Amniotic stem cell (primary cell): Measurements from ENCODE around the gene ADCY2.

Experiments
- DNase-seq: peaks from one replicate; lab custom pipeline; 2025; lab: John Stamatoyannopoulos, UW

ADCY2 gene

DNA sequence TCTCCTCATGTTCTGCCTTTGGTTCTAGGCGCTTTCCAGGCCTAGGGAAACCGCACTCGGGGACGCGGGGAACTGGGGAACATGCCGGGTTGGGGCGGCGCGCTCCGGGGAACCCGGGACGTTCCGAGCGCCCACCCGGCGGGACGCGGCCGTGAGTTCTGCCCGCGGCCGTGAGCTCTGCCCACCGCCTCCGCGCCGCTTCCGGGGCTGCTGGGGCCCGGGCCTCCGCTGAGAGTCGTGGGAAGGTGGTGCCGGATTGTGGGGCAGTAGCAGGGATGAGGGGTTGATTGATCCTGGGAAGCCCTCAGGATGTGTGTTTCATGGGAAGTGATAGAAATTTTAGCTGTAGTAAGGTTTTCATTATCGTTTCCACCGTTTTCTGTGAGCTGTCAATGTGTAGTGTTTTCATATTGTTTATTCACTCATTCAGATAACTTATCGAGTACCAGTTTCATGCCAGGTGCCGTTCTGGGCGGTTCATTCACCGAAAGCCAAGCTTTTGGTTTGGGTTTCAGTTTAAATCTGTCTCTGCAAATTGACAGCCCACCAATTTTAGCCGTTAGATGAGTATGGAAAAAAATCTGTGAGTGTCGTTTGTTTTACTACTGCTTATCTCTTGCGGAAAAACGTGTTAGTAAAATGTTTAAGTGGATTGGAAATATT lies 473.7 kb downstream of the ADCY2 start:
- DNase-seq: no peak

DNA sequence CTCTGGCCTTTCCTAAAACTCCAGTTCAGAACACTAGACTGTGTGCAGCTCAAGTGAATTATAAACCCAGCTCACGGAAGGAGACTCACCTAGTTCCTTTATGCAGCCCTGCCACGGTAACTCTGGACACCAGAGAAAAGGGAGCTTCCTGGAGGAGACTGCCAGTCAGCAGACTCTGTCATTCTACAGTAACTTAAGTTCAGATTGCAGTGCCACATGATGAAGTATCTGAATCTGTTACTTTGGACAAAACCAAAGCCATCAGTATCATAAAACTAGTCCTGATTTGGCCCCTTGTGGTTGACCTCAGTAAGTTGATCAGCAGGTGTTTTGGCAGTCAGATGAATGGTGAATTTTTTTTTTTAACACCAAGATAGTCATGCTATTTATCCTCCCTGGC lies 475.7 kb downstream of the ADCY2 start:
- DNase-seq: no peak

DNA sequence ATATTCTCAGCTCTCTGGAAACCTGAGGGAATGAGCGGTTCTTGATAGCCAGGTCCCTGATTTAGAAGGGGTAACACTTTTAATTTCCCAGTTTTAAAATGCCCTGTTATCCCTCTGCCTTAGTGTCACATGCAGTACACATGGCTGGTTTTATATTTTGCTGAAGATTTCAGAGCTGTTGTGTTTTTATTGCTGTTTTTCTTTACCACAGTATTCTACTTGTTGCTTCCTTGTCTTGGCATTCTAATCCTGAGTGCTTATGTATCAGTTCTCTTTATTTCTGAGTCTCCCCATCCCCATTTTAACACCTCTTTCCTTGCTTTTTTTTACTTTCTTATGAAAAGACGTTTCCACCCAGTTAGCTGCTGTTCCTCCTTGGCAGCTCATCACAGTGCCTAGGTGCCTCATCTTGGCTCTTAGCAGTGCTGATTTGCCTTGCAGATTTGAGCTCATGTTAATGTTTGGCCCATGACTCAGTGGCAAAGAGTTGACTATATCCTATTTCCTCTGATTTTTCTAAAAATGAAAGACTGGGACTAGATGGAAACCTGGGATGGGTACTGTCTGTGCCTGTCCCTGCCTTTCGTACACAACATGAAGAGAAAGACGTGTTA lies 476.7 kb downstream of the ADCY2 start:
- DNase-seq: no peak

DNA sequence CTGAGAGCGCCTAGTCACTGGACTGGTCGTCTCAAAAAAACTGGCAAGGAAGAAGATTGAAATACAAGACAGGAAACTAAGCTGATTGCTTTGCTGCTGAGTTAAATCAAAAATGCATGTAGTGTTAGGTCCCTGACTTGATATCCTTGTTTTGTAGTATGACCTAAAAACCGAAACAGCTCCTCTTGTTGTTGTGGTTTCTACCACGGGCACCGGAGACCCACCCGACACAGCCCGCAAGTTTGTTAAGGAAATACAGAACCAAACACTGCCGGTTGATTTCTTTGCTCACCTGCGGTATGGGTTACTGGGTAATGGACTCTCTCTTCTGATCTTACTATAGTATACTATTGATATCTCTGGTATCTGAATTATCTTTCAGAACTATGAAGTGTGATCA lies 477.3 kb downstream of the ADCY2 start:
- DNase-seq: no peak

DNA sequence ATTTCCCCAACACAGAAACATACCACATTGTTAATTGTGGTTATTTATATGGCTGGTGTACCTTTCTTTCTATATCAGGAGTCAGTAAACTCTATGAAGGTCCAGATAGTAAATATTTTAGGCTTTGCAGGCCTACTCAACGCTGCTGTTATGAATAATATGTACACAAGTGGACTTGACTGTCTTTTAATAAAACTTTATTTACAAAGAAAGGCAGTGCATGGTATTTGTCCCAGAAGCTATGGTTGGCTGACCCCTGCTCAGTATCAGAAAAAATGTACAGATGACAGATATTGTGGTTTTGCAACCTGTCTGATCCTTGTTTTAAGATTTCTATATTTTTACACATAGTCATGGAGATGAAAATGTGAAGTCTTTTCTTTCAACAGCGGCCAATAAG lies 478.7 kb downstream of the ADCY2 start:
- no peak for DNase-seq

DNA sequence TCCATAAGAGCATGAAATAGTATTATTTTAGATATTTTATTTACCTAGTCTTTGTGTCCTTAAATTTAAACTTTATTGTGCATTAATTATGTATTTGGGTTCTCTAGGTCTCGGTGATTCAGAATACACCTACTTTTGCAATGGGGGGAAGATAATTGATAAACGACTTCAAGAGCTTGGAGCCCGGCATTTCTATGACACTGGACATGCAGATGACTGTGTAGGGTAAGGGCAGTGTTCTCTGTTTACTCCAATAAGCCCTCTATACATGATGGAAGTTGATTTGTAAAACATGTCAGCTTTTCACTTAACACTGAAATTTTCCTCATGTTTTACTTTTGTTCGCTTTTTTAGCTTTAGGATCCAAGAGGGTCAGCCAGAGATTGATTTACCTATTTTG lies 479.2 kb downstream of the ADCY2 start:
- DNase-seq: no peak

DNA sequence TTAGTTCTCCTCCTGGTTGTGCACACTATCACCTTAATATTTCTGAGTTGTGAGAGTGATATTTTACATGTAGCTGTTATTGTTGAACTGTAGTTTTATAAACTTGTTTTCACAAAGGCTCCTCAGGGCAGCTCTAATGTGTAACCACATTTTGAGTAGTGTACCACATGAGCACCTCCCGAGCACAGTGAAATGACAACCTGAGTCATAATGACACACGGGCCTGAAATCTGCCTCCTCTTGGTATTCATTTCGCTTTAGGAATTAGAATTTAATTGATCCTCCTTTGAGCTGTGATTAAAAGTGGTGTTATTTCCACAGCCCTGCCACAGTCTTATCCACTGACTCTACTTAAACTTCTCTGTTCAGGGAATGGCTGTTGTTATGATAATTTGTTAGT lies 480.9 kb downstream of the ADCY2 start:
- peak; percentile 9 for DNase-seq

DNA sequence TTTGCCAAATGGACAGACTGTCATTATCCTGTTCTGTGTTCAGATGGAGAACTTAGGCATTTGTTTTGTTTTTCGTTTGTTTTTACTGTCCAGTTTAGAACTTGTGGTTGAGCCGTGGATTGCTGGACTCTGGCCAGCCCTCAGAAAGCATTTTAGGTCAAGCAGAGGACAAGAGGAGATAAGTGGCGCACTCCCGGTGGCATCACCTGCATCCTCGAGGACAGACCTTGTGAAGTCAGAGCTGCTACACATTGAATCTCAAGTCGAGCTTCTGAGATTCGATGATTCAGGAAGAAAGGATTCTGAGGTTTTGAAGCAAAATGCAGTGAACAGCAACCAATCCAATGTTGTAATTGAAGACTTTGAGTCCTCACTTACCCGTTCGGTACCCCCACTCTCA lies 481.9 kb downstream of the ADCY2 start:
- no peak for DNase-seq

DNA sequence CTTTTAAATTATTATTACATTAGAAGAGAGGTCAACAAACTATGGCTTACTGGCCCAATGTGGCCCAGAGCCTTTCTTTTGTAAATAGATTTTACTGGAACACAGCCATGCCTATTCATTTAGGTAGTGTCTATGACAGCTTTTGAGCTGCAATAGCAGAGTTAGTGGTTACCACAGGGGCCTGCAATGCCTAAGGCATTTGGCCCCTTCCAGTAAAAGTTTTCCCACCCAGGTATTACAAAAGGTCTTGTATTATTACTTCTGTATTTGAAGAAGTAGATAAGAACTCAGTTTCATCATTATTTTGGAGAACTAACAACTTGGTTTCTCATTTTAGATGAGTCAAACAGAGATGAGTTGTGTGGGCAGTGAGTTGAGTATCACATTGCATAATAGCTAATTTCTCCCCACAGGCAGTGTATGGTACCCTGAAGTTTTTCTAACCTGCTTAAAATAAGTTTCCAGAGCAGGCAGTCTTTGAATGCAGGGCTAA lies 482.5 kb downstream of the ADCY2 start:
- no peak for DNase-seq
